HepG2 (cell line): ENCODE measurements around the gene CABLES2. TPM values are rescaled to one million over a fixed set of nuclear protein-coding genes. Genes with fewer than 3 reads are reported as not detected.

ENCODE experiments used
- ARNTL ChIP-seq: sonication (generic); formaldehyde crosslinking; IDR thresholded peaks from 2 replicates; pipeline ENCODE4 v1.4.0; 2020; ENCODE audit warnings: mild to moderate bottlenecking, missing genetic modification reagents
- ATF3 ChIP-seq: sonication (generic); formaldehyde crosslinking; IDR thresholded peaks from 2 replicates; pipeline ENCODE4 v1.4.0; 2020; ENCODE audit warnings: missing genetic modification reagents
- ATM ChIP-seq: fragments of 450-650 bp; IDR thresholded peaks from 2 replicates; pipeline ENCODE4 v1.7.1; 2017; ENCODE audit warnings: mild to moderate bottlenecking, borderline replicate concordance
- BRD4 ChIP-seq: sonication (generic); formaldehyde crosslinking; IDR thresholded peaks from 2 replicates; pipeline ENCODE4 v1.4.0; 2020; ENCODE audit warnings: missing genetic modification reagents
- CEBPZ ChIP-seq: IDR thresholded peaks from 2 replicates; pipeline ENCODE4 v1.6.1; 2012; ENCODE audit warnings: low read length, improper control_type of control experiment
- CHD2 ChIP-seq: IDR thresholded peaks from 2 replicates; pipeline ENCODE4 v1.6.1; 2011; ENCODE audit warnings: low read depth, low read length, improper control_type of control experiment
- IKZF1 ChIP-seq: fragments of 450-650 bp; IDR thresholded peaks from 2 replicates; pipeline ENCODE4 v1.7.1; 2016
- LCORL ChIP-seq, 2 experiments: fragments of 450-650 bp in 1 of 2; sonication (generic) in 1 of 2; formaldehyde crosslinking in 1 of 2; IDR thresholded peaks; 2 replicates each; pipeline versions ENCODE4 v1.5.0 to v1.6.1; 2017 to 2020; ENCODE audit warnings: antibody characterized with exemption in 1 of 2, missing genetic modification reagents in 1 of 2
- MLXIP ChIP-seq: sonication (generic); formaldehyde crosslinking; IDR thresholded peaks from 2 replicates; pipeline ENCODE4 v1.9.0; 2021; ENCODE audit warnings: missing genetic modification reagents, borderline replicate concordance
- MXD1 ChIP-seq: sonication (generic); formaldehyde crosslinking; IDR thresholded peaks from 2 replicates; pipeline ENCODE4 v1.4.0; 2020; ENCODE audit warnings: mild to moderate bottlenecking, missing genetic modification reagents
- MZF1 ChIP-seq: sonication (generic); formaldehyde crosslinking; IDR thresholded peaks from 2 replicates; pipeline ENCODE4 v1.8.1; 2023; ENCODE audit warnings: mild to moderate bottlenecking, missing genetic modification reagents, borderline replicate concordance
- SIN3B ChIP-seq: fragments of 150-350 bp; IDR thresholded peaks from 2 replicates; pipeline ENCODE4 v1.6.1; 2014; ENCODE audit warnings: low read length
- SOX6 ChIP-seq, 2 experiments: fragments of 450-650 bp in 1 of 2; sonication (generic) in 1 of 2; formaldehyde crosslinking in 1 of 2; IDR thresholded peaks; 2 replicates each; pipeline versions ENCODE4 v1.4.0 to v1.6.1; 2017 to 2020; ENCODE audit warnings: antibody characterized with exemption in 1 of 2, mild to moderate bottlenecking in 1 of 2, missing genetic modification reagents in 1 of 2
- ZNF282 ChIP-seq: fragments of 450-650 bp; IDR thresholded peaks from 2 replicates; pipeline ENCODE4 v1.6.1; 2018; ENCODE audit not compliant: partially characterized antibody
- ZNF326 ChIP-seq: sonication (generic); formaldehyde crosslinking; IDR thresholded peaks from 2 replicates; pipeline ENCODE4 v1.4.0; 2020; ENCODE audit warnings: missing genetic modification reagents, borderline replicate concordance
- ZNF543 ChIP-seq: sonication (generic); formaldehyde crosslinking; IDR thresholded peaks from 2 replicates; pipeline ENCODE4 v1.4.0; 2020; ENCODE audit warnings: mild to moderate bottlenecking, missing genetic modification reagents
- ZNF572 ChIP-seq: sonication (generic); formaldehyde crosslinking; IDR thresholded peaks from 2 replicates; pipeline ENCODE4 v1.5.1; 2020; ENCODE audit warnings: mild to moderate bottlenecking, missing genetic modification reagents
- ZNF574 ChIP-seq: sonication (generic); formaldehyde crosslinking; IDR thresholded peaks from 2 replicates; pipeline ENCODE4 v1.4.0; 2020; ENCODE audit warnings: missing genetic modification reagents
- polyA plus RNA-seq, 8 experiments: library from polyadenylated mRNA; depleted of rRNA in 3 of 8; stranded (reverse) in 7 of 8; unstranded in 1 of 8; fragments of >200 nt; fragmentation: Illumina TruSeq in 4 of 8; extraction: Trizol in 4 of 8; gene quantifications; 2 replicates each; pipeline versions ENCODE4 v1.2.1 to v1.2.3, GENCODE V29; 2011 to 2016; ENCODE audit warnings: low read depth in 4 of 8, missing spikeins in 1 of 8, mixed read lengths in 1 of 8; ENCODE audit not compliant: insufficient read depth in 1 of 8
- total RNA-seq, 5 experiments: library from RNA; depleted of rRNA; stranded (reverse); fragments of >200 nt; fragmentation: Illumina TruSeq; extraction: Trizol; gene quantifications; 2 replicates each; pipeline ENCODE4 v1.2.3, GENCODE V29; 2016; ENCODE audit warnings: low read depth in 1 of 5

Gene CABLES2
- total and polyA plus RNA-seq, 2 of the 13 experiments (the other 11 are each of a cell fraction or from before 2014, with no cell fraction given): 5.2 to 9.7 TPM

- TF ChIP-seq SOX6 (IDR thresholded peaks at IDR 0.05): no peak
- TF ChIP-seq SOX6 (CRISPR knock-in tag; IDR thresholded peaks at IDR 0.05): peak; percentile 61
- TF ChIP-seq ZNF572 (CRISPR knock-in tag): no peak
- no peak for TF ChIP-seq SIN3B
- TF ChIP-seq LCORL (IDR thresholded peaks at IDR 0.05): no peak
- TF ChIP-seq LCORL (CRISPR knock-in tag; IDR thresholded peaks at IDR 0.05): peak; percentile 89
- TF ChIP-seq MLXIP (CRISPR knock-in tag): 0 out of 2 replicates have a peak, but pooled peaks have one; percentile 10
- TF ChIP-seq BRD4 (CRISPR knock-in tag): peak; percentile 23; the same call in 1 of the 2 replicates
- no peak for TF ChIP-seq MZF1 (CRISPR knock-in tag)
- peak; percentile 73 for TF ChIP-seq MXD1
- no peak for TF ChIP-seq CEBPZ
- peak; percentile 58; the same call in 1 of the 2 replicates for TF ChIP-seq ZNF574 (CRISPR knock-in tag)
- no peak for TF ChIP-seq ZNF282
- 0 out of 2 replicates have a peak, but pooled peaks have one; percentile 28 for TF ChIP-seq ZNF543 (CRISPR knock-in tag)
- no peak for TF ChIP-seq ATF3 (CRISPR knock-in tag)
- TF ChIP-seq IKZF1: no peak
- peak; percentile 88 for TF ChIP-seq CHD2
- TF ChIP-seq ZNF326 (CRISPR knock-in tag): no peak
- no peak for TF ChIP-seq ATM
- peak; percentile 55 for TF ChIP-seq ARNTL (CRISPR knock-in tag)
These were observed 40.5 kb downstream of the CABLES2 start (continued) for GRCh38 chr20:62366370-62367135.
